Placental pericyte (primary cell): ENCODE measurements around the gene PRSS53. TPM values are rescaled to one million over a fixed set of nuclear protein-coding genes. Genes with fewer than 3 reads are reported as not detected.

Source experiments
- total RNA-seq: library from RNA; depleted of rRNA; stranded (reverse); fragments of >200 nt; gene quantifications from 2 replicates; pipeline ENCODE4 v1.2.3, GENCODE V29; 2012

PRSS53 gene
- total RNA-seq = 0.88 and 2.0 TPM in 2 replicates

GRCh38 chr16:31088459-31089183 is at the start of gene PRSS53:
Gene PRSS53, minus strand, starts transcription at chr16:31088943. Its CDS starts 134 bp downstream, at chr16:31088809.

GRCh38 chr16:31135535-31136286 is 47.0 kb upstream of the PRSS53 start, which contains the start of gene PRSS8:
Gene PRSS8, minus strand, starts transcription at chr16:31135727. Its CDS starts 229 bp downstream, at chr16:31135498.

GRCh38 chr16:31117384-31118222 is 28.9 kb upstream of the PRSS53 start, which contains the start of gene KAT8:
Gene KAT8, plus strand, starts transcription at chr16:31117664. Its CDS starts 18 bp downstream, at chr16:31117682.

GRCh38 chr16:31108035-31108793 is 19.5 kb upstream of the PRSS53 start, which contains the start of gene BCKDK:
Gene BCKDK, plus strand, starts transcription at chr16:31108386. Its CDS starts 838 bp downstream, at chr16:31109224.

GRCh38 chr16:31094424-31095120 is 5.8 kb upstream of the PRSS53 start, which contains the start of gene VKORC1:
Gene VKORC1, minus strand, starts transcription at chr16:31094797. Its CDS starts 68 bp downstream, at chr16:31094729.

GRCh38 chr16:31073970-31074813 is 14.6 kb downstream of the PRSS53 start, which contains the start of the genes ZNF646 and ZNF668:
Gene ZNF646, plus strand, starts transcription at chr16:31074422. Its CDS starts 1,903 bp downstream, at chr16:31076325.
Gene ZNF668, minus strand, starts transcription at chr16:31074240. Its CDS starts 9,781 bp downstream, at chr16:31064459.

Other genes starting within 250 kb of the PRSS53 start
- gene BCL7C, start 194.9 kb downstream of the PRSS53 start, total RNA-seq = 14.7 and 46.8 TPM in 2 replicates
- gene CTF1, start 192.3 kb downstream of the PRSS53 start, total RNA-seq = 2.0 and 4.4 TPM in 2 replicates
- gene FBXL19, start 165.4 kb downstream of the PRSS53 start, total RNA-seq = 15.1 and 34.9 TPM in 2 replicates
- 35.5 and 84.9 TPM in 2 replicates for gene ORAI3, start 139.9 kb downstream of the PRSS53 start, total RNA-seq
- gene SETD1A, start 131.2 kb downstream of the PRSS53 start, total RNA-seq = 5.0 and 5.2 TPM in 2 replicates
- gene HSD3B7, start 103.7 kb downstream of the PRSS53 start, total RNA-seq = 7.0 and 37.9 TPM in 2 replicates
- gene STX1B, start 78.3 kb downstream of the PRSS53 start, total RNA-seq = 1.1 and 3.0 TPM in 2 replicates
- gene STX4, start 55.4 kb downstream of the PRSS53 start, total RNA-seq = 24.8 and 42.5 TPM in 2 replicates
- gene ZNF668, start 14.7 kb downstream of the PRSS53 start, total RNA-seq = 21.7 and 31.2 TPM in 2 replicates
- 17.5 and 18.2 TPM in 2 replicates for gene ZNF646, start 14.5 kb downstream of the PRSS53 start, total RNA-seq
- gene VKORC1, start 5.9 kb upstream of the PRSS53 start, total RNA-seq = 69.2 and 82.9 TPM in 2 replicates
- gene BCKDK, start 19.4 kb upstream of the PRSS53 start, total RNA-seq = 51.0 and 56.0 TPM in 2 replicates
- 35.0 and 35.4 TPM in 2 replicates for gene KAT8, start 28.7 kb upstream of the PRSS53 start, total RNA-seq
- gene PRSS8, start 46.8 kb upstream of the PRSS53 start, total RNA-seq = not detected in 2 replicates
- not detected in 2 replicates for gene PRSS36, start 61.1 kb upstream of the PRSS53 start, total RNA-seq
- 45.3 and 78.0 TPM in 2 replicates for gene FUS, start 91.2 kb upstream of the PRSS53 start, total RNA-seq
- gene PYCARD, start 113.8 kb upstream of the PRSS53 start, total RNA-seq = 50.4 and 56.2 TPM in 2 replicates
- gene TRIM72, start 125.2 kb upstream of the PRSS53 start, total RNA-seq = not detected in 2 replicates
- gene PYDC1, start 128.2 kb upstream of the PRSS53 start, total RNA-seq = not detected in 2 replicates
- gene ITGAM, start 171.0 kb upstream of the PRSS53 start, total RNA-seq = 0.43 TPM in 1 of 2 replicates, not detected in the other